Activated naive CD8-positive, alpha-beta T cell (primary cell): ENCODE data around the gene YIPF5.

Experiments
- H3K27ac Mint-ChIP-seq: one replicate; pipeline ENCODE4 v1.8.0; 2021; ENCODE audit warnings: mixed read lengths
- H3K27me3 Mint-ChIP-seq: one replicate; pipeline ENCODE4 v1.8.0; 2021; ENCODE audit warnings: mixed read lengths
- H3K36me3 Mint-ChIP-seq: one replicate; pipeline ENCODE4 v1.8.0; 2021; ENCODE audit warnings: mixed read lengths
- H3K4me1 Mint-ChIP-seq: one replicate; pipeline ENCODE4 v1.8.0; 2021; ENCODE audit warnings: low read depth, mixed read lengths
- H3K4me3 Mint-ChIP-seq: one replicate; pipeline ENCODE4 v1.8.0; 2021; ENCODE audit warnings: mild to moderate bottlenecking, mixed read lengths
- H3K9me3 Mint-ChIP-seq: one replicate; pipeline ENCODE4 v1.8.0; 2021; ENCODE audit warnings: low read depth, mixed read lengths

The YIPF5 gene

GRCh38 chr5:144192661-144193060 is 22.2 kb upstream of the YIPF5 start:
- Mint-ChIP-seq H3K9me3 (no peaks in the 10 kb centered on the region), H3K36me3 (no peaks in the 10 kb centered on the region), H3K27me3 (no peaks in the 10 kb centered on the region), H3K4me1 (peaks cover 25% of the 10 kb centered on the region), H3K4me3 (no peak overlapping the region), H3K27ac (no peak overlapping the region)

GRCh38 chr5:144191998-144192397 is 21.5 kb upstream of the YIPF5 start:
- no peaks in the 10 kb centered on the region for H3K27me3 Mint-ChIP-seq
- H3K4me3 Mint-ChIP-seq: no peak overlapping the region
- H3K4me1 Mint-ChIP-seq: peaks cover 32% of the 10 kb centered on the region
- H3K9me3 Mint-ChIP-seq: no peaks in the 10 kb centered on the region
- no peaks in the 10 kb centered on the region for H3K36me3 Mint-ChIP-seq
- no peak overlapping the region for H3K27ac Mint-ChIP-seq

- H3K27me3 Mint-ChIP-seq: no peaks in the 10 kb centered on the region
- H3K4me1 Mint-ChIP-seq: peaks cover 37% of the 10 kb centered on the region
- H3K27ac Mint-ChIP-seq: no peak overlapping the region
- H3K9me3 Mint-ChIP-seq: no peaks in the 10 kb centered on the region
- H3K36me3 Mint-ChIP-seq: no peaks in the 10 kb centered on the region
- H3K4me3 Mint-ChIP-seq: no peak overlapping the region
Observed at GRCh38 chr5:144191531-144191930, 21.1 kb upstream of the YIPF5 start.

GRCh38 chr5:144189800-144190429 is 19.5 kb upstream of the YIPF5 start:
- Mint-ChIP-seq H3K4me1 (peaks cover 51% of the 10 kb centered on the region), H3K4me3 (peak overlapping the region; percentile 76), H3K9me3 (no peaks in the 10 kb centered on the region), H3K27me3 (no peaks in the 10 kb centered on the region), H3K27ac (no peak overlapping the region), H3K36me3 (no peaks in the 10 kb centered on the region)

- no peaks in the 10 kb centered on the region for H3K9me3 Mint-ChIP-seq
- H3K4me1 Mint-ChIP-seq: peaks cover 62% of the 10 kb centered on the region
- H3K4me3 Mint-ChIP-seq: peak overlapping the region; percentile 59
Observed at GRCh38 chr5:144187699-144188294, 17.3 kb upstream of the YIPF5 start.

GRCh38 chr5:144183254-144183889 is 12.9 kb upstream of the YIPF5 start:
- H3K4me3 Mint-ChIP-seq: no peak overlapping the region
- H3K4me1 Mint-ChIP-seq: peaks cover 48% of the 10 kb centered on the region
- H3K27ac Mint-ChIP-seq: no peak overlapping the region
- H3K36me3 Mint-ChIP-seq: no peaks in the 10 kb centered on the region
- no peaks in the 10 kb centered on the region for H3K9me3 Mint-ChIP-seq
- no peaks in the 10 kb centered on the region for H3K27me3 Mint-ChIP-seq

More at GRCh38 chr5:144187699-144188294, 17.3 kb upstream of the YIPF5 start:
- H3K27ac Mint-ChIP-seq: no peak overlapping the region
- H3K36me3 Mint-ChIP-seq: no peaks in the 10 kb centered on the region
- no peaks in the 10 kb centered on the region for H3K27me3 Mint-ChIP-seq

- Mint-ChIP-seq H3K27ac (no peak overlapping the region), H3K4me1 (peaks cover 17% of the 10 kb centered on the region)
Observed at GRCh38 chr5:144179226-144179625, 8.8 kb upstream of the YIPF5 start.

GRCh38 chr5:144177548-144177947 is 7.1 kb upstream of the YIPF5 start:
- H3K27ac Mint-ChIP-seq: no peak overlapping the region
- H3K9me3 Mint-ChIP-seq: no peaks in the 10 kb centered on the region
- no peaks in the 10 kb centered on the region for H3K36me3 Mint-ChIP-seq
- H3K4me3 Mint-ChIP-seq: no peak overlapping the region
- no peaks in the 10 kb centered on the region for H3K27me3 Mint-ChIP-seq
- peaks cover 9% of the 10 kb centered on the region for H3K4me1 Mint-ChIP-seq

More at GRCh38 chr5:144179226-144179625, 8.8 kb upstream of the YIPF5 start:
- no peak overlapping the region for H3K4me3 Mint-ChIP-seq
- H3K27me3 Mint-ChIP-seq: no peaks in the 10 kb centered on the region
- no peaks in the 10 kb centered on the region for H3K9me3 Mint-ChIP-seq
- no peaks in the 10 kb centered on the region for H3K36me3 Mint-ChIP-seq

- peaks cover 30% of the 10 kb centered on the region for H3K4me1 Mint-ChIP-seq
- H3K4me3 Mint-ChIP-seq: no peak overlapping the region
- H3K27me3 Mint-ChIP-seq: no peaks in the 10 kb centered on the region
- no peaks in the 10 kb centered on the region for H3K9me3 Mint-ChIP-seq
- H3K36me3 Mint-ChIP-seq: no peaks in the 10 kb centered on the region
- no peak overlapping the region for H3K27ac Mint-ChIP-seq
Observed at GRCh38 chr5:144173766-144174165, 3.3 kb upstream of the YIPF5 start.

- Mint-ChIP-seq H3K36me3 (peaks cover 6% of the 10 kb centered on the region), H3K4me1 (peaks cover 54% of the 10 kb centered on the region), H3K9me3 (no peaks in the 10 kb centered on the region), H3K4me3 (peak overlapping the region; percentile 98), H3K27ac (peak overlapping the region; percentile 91), H3K27me3 (no peaks in the 10 kb centered on the region)
Observed at GRCh38 chr5:144169904-144170275, 569 bp downstream of the YIPF5 start.

- H3K4me3 Mint-ChIP-seq: peak overlapping the region; percentile 98
- H3K27me3 Mint-ChIP-seq: no peaks in the 10 kb centered on the region
- no peaks in the 10 kb centered on the region for H3K9me3 Mint-ChIP-seq
- peak overlapping the region; percentile 78 for H3K27ac Mint-ChIP-seq
- peaks cover 9% of the 10 kb centered on the region for H3K36me3 Mint-ChIP-seq
- peaks cover 54% of the 10 kb centered on the region for H3K4me1 Mint-ChIP-seq
Observed at GRCh38 chr5:144167998-144168397, 2.5 kb downstream of the YIPF5 start.

- Mint-ChIP-seq H3K27me3 (no peaks in the 10 kb centered on the region), H3K9me3 (no peaks in the 10 kb centered on the region), H3K4me1 (peaks cover 52% of the 10 kb centered on the region), H3K36me3 (peaks cover 9% of the 10 kb centered on the region), H3K4me3 (no peak overlapping the region), H3K27ac (no peak overlapping the region)
Observed at GRCh38 chr5:144166696-144167095, 3.8 kb downstream of the YIPF5 start.

GRCh38 chr5:144162686-144163085 is 7.8 kb downstream of the YIPF5 start:
- H3K4me1 Mint-ChIP-seq: peaks cover 18% of the 10 kb centered on the region
- no peak overlapping the region for H3K4me3 Mint-ChIP-seq
- no peak overlapping the region for H3K27ac Mint-ChIP-seq

GRCh38 chr5:144156767-144157171 is 13.7 kb downstream of the YIPF5 start:
- no peaks in the 10 kb centered on the region for H3K9me3 Mint-ChIP-seq
- H3K4me1 Mint-ChIP-seq: peaks cover 7% of the 10 kb centered on the region
- H3K4me3 Mint-ChIP-seq: no peak overlapping the region
- no peaks in the 10 kb centered on the region for H3K36me3 Mint-ChIP-seq
- H3K27me3 Mint-ChIP-seq: no peaks in the 10 kb centered on the region
- H3K27ac Mint-ChIP-seq: no peak overlapping the region

More at GRCh38 chr5:144162686-144163085, 7.8 kb downstream of the YIPF5 start:
- Mint-ChIP-seq H3K36me3 (peaks cover 6% of the 10 kb centered on the region), H3K27me3 (no peaks in the 10 kb centered on the region), H3K9me3 (no peaks in the 10 kb centered on the region)

- H3K27ac Mint-ChIP-seq: no peak overlapping the region
- no peaks in the 10 kb centered on the region for H3K9me3 Mint-ChIP-seq
- no peak overlapping the region for H3K4me3 Mint-ChIP-seq
- no peaks in the 10 kb centered on the region for H3K4me1 Mint-ChIP-seq
- H3K27me3 Mint-ChIP-seq: no peaks in the 10 kb centered on the region
- H3K36me3 Mint-ChIP-seq: no peaks in the 10 kb centered on the region
Observed at GRCh38 chr5:144151026-144151425, 19.4 kb downstream of the YIPF5 start.
